Tibial artery (tissue), 4 donors: Measurements from ENCODE around the gene SF3A2.
"Not testable (repeated sequence)": the region's sequence is repeated elsewhere in the genome, so short reads cannot be mapped to it uniquely, and the experiment has no call there.

Experiments
- DNase-seq, 2 donors: peaks; one replicate each; pipeline ENCODE4 v3.0.0-alpha.2; 2019
- H3K27ac ChIP-seq, 2 donors: fragments of 200-600 bp; sonication (generic) in 1 of 2; 1 replicate in 1 of 2; 2 replicates in 1 of 2; pipeline ENCODE4 v1.5.1; 2018 to 2019; ENCODE audit warnings: mild to moderate bottlenecking in 1 of 2
- H3K27me3 ChIP-seq, 2 donors: fragments of 200-600 bp; sonication (generic) in 1 of 2; one replicate each; pipeline versions ENCODE4 v1.5.1 to v1.6.0; 2016 to 2019
- H3K36me3 ChIP-seq, 3 donors: fragments of 200-600 bp; sonication (generic) in 2 of 3; one replicate each; pipeline ENCODE4 v1.5.1; 2016 to 2019; ENCODE audit warnings: mild to moderate bottlenecking in 2 of 3
- H3K4me1 ChIP-seq, 4 donors: fragments of 200-600 bp; sonication (generic) in 2 of 4; 1 replicate in 3 of 4; 2 replicates in 1 of 4; pipeline ENCODE4 v1.5.1; 2016 to 2019
- H3K4me3 ChIP-seq, 2 donors: fragments of 200-600 bp; sonication (generic) in 1 of 2; 1 replicate in 1 of 2; 2 replicates in 1 of 2; pipeline ENCODE4 v1.5.1; 2018 to 2019; ENCODE audit warnings: mild to moderate bottlenecking in 2 of 2
- H3K9me3 ChIP-seq, 3 donors: fragments of 200-600 bp; sonication (generic) in 1 of 3; one replicate each; pipeline ENCODE4 v1.5.1; 2016 to 2019
- CTCF ChIP-seq, 2 experiments: fragments of 200-600 bp in 1 of 2; fragments of 450-650 bp in 1 of 2; IDR thresholded peaks; one replicate each; pipeline ENCODE4 v1.5.1; 2017 to 2019; ENCODE audit warnings: antibody characterized with exemption in 2 of 2, mild to moderate bottlenecking in 1 of 2, moderate library complexity in 1 of 2
- intact Hi-C: fragments of 100-400 bp; cut with DNase I; formaldehyde crosslinking; loops from one replicate; pipeline ENCODE4 v1.15.0; 2023; ENCODE audit warnings: low total_unique reads

The SF3A2 gene

GRCh38 chr19:2278459-2279158, 42.0 kb downstream of the SF3A2 start:
- H3K4me1 ChIP-seq: peaks cover 0 to 38% (median 24%) of the 10 kb centered on the region in 4 donors
- DNase-seq: no peak
- H3K27ac ChIP-seq: no peak overlapping the region
- H3K9me3 ChIP-seq: no peaks in the 10 kb centered on the region
- H3K36me3 ChIP-seq: peaks cover 0 to 28% (median 27%) of the 10 kb centered on the region in 3 donors
- H3K4me3 ChIP-seq: no peak overlapping the region
- no peak for TF ChIP-seq CTCF (IDR thresholded peaks at IDR 0.05)
- intact Hi-C loops: no loop called here
- no peaks in the 10 kb centered on the region for H3K27me3 ChIP-seq

- no peak overlapping the region for H3K4me3 ChIP-seq
- intact Hi-C loops: no loop called here
- H3K9me3 ChIP-seq: no peaks in the 10 kb centered on the region
- peaks cover 0 to 21% (median 20%) of the 10 kb centered on the region in 3 donors for H3K36me3 ChIP-seq
- TF ChIP-seq CTCF (IDR thresholded peaks at IDR 0.05): no peak
- no peak for DNase-seq
- peaks cover 0 to 23% (median 11%) of the 10 kb centered on the region in 4 donors for H3K4me1 ChIP-seq
- no peak overlapping the region for H3K27ac ChIP-seq
- no peaks in the 10 kb centered on the region for H3K27me3 ChIP-seq
Measured at GRCh38 chr19:2280633-2281264, 44.1 kb downstream of the SF3A2 start.

GRCh38 chr19:2281265-2282061, 44.8 kb downstream of the SF3A2 start:
- H3K27ac ChIP-seq, H3K27me3 ChIP-seq, DNase-seq, H3K9me3 ChIP-seq, intact Hi-C loops: not testable (repeated sequence)
- H3K4me1 ChIP-seq: peaks cover 0 to 16% (median 7%) of the 10 kb centered on the region in 4 donors
- H3K4me3 ChIP-seq: peak overlapping the region; percentile 8 to 14
- peaks cover 0 to 14% (median 14%) of the 10 kb centered on the region in 3 donors for H3K36me3 ChIP-seq

GRCh38 chr19:2282062-2282861, 45.6 kb downstream of the SF3A2 start, which contains the start of gene PEAK3:
Gene PEAK3, minus strand, starts transcription at chr19:2282175. Its CDS starts 1,244 bp downstream, at chr19:2280931.
- no peak for TF ChIP-seq CTCF (IDR thresholded peaks at IDR 0.05)
- peak; percentile 79 to 84 for DNase-seq
- intact Hi-C loops: no loop called here
- Histone ChIP-seq H3K27ac (no peak within 1 kb of the TSS), H3K4me1 (peaks cover 0 to 14% (median 7%) of the 10 kb centered on the region in 4 donors), H3K27me3 (no peaks in the 10 kb centered on the region), H3K36me3 (peaks cover 0 to 8% (median 7%) of the 10 kb centered on the region in 3 donors), H3K9me3 (no peaks in the 10 kb centered on the region), H3K4me3 (peak within 1 kb of the TSS; percentile 8 to 14)

- Histone ChIP-seq H3K4me3 (no peak overlapping the region), H3K36me3 (peaks cover 0 to 8% (median 5%) of the 10 kb centered on the region in 3 donors), H3K27ac (no peak overlapping the region), H3K4me1 (peaks cover 0 to 14% (median 7%) of the 10 kb centered on the region in 4 donors), H3K9me3 (no peaks in the 10 kb centered on the region), H3K27me3 (peaks cover 0 to 2% of the 10 kb centered on the region in 2 donors)
- intact Hi-C loops: no loop called here
- no peak for TF ChIP-seq CTCF (IDR thresholded peaks at IDR 0.05)
- DNase-seq: no peak
Measured at GRCh38 chr19:2282862-2283237, 46.2 kb downstream of the SF3A2 start.
